Measurements from ENCODE around the gene HECTD4.
"Not testable (repeated sequence)": the region's sequence is repeated elsewhere in the genome, so short reads cannot be mapped to it uniquely, and the experiment has no call there.

The HECTD4 gene

DNA sequence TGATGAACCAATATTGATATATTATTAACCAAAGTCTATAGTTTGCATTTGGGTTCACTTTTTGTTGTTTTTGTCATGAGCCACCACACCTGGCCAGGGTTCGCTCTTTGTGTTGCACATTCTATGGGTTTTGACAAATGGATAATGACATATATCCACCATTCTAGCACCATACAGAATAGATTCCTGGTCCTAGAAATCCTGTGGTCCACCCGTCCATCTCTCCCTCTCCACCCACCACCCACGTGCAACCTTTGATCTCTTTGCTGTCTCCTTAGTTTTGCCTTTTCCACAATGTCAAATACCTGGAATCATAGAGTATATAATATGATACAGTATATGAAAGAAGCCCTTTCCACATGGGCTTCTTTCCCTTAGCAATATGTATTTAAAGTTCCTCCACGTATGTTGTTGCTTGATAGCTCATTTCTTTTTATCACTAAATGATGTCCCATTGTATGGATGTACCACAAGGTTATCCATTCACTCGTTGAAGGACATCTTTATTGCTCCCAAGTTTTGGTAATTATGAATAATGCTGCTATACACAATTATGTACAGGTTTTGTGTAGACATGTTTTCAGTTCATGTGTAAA, 19.8 kb upstream of the HECTD4 start:
- no peak for DNase-seq

DNA sequence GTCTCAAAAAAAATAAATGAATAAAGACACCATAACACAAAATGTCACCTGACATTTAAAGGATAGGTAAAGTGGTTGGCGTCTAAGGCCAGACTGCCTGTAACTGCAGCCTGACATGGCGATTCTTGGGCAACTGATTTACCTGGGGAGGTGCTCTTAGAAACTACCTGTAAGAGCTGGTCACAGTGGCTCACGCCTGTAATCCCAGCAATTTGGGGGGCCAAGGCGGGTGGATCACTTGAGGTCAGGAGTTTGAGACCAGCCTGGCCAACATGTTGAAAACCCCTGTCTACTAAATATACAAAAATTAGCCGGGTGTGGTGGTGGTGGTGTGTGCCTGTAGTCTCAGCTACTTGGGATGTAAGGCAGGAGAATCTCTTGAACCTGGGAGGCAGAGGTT, 18.8 kb upstream of the HECTD4 start:
- no peak for DNase-seq

DNA sequence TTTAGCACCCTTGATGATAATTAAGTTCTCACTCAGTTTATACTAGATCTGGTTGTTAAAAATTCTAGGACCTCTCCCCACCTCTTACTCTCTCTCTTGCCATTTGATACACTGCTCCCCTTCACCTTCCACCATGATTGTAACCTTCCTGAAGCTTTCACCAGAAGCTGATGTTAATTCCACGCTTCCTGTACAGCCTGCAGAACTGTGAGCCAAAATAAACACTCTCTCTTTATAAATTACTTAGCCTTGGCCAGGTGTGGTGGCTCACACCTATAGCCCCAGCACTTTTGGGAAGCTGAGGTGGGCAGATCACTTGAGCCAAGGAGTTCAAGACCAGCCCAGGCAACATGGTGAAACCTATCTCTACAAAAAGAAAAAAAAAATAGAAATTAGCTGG, 11.1 kb upstream of the HECTD4 start:
- no peak for DNase-seq

DNA sequence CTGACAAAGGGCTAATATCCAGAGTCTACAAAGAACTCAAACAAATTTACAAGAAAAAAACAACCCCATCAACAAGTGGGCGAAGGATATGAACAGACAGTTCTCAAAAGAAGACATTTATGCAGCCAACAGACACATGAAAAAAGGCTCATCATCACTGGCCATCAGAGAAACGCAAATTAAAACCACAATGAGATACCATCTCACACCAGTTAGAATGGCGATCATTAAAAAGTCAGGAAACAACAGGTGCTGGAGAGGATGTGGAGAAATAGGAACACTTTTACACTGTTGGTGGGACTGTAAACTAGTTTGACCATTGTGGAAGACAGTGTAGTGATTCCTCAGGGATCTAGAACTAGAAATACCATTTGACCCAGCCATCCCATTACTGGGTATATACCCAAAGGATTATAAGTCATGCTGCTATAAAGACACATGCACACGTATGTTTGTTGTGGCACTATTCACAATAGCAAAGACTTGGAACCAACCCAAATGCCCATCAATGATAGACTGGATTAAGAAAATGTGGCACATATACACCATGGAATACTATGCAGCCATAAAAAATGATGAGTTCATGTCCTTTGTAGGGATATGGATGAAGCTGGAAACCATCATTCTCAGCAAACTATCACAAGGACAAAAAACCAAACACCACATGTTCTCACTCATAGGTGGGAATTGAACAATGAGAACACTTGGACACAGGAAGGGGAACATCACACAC, 7.9 kb upstream of the HECTD4 start:
- not testable (repeated sequence) for DNase-seq

DNA sequence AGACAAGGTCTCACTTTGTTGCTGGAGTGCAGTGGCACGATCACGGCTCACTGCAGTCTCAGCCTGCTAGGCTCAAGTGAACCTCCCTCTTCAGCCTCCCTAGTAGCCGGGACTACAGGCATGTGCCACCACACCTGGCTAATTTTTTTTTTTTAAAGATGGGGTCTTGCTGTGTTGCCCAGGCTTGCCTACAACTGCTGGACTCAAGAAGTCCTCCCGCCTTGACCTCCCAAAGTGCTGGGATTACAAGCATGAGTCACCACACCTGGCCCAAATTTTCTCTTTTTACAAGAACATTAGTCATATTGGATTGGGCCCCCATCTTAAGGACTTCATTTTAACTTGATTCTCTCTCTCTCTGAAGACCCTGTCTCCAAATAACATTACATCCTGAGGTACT, 7.0 kb upstream of the HECTD4 start:
- DNase-seq: no peak

DNA sequence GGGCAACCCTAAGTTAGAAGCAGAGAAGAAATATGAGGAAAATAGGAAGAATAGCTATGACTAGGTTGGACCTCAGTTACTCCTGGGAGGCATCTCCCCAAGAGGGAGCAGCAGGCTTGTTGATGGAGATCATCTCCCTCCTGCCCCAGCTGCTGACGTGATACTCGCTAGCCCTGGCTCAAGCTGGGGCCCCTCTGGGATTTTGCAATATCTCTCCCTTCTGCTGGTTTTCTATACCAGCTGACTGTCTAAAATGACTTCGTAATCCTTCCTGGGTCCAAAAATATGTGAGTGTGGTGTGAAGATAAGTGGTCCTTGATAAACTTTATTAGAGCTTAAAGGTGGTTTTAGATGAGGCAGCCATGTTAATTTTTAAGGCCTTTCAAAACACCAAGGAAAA, 4.5 kb upstream of the HECTD4 start:
- DNase-seq: no peak

DNA sequence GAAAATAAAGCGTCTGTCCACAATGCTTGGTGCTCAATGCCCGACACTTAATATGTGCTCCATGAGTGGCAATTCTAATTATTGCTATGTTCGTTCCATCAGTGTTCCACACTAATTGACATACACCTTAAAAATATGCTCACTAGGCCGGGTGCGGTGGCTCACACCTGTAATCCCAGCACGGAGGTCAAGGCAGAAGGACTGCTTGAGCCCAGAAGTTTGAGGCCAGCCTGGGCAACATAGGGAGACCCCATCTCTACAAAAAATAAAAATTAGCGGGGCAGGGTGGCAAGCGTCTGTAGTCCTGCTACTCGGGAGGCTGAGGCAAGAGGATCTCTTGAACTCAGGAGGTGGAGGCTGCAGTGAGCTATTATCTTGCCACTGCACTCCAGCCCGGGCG, 635 bp upstream of the HECTD4 start:
- no peak for DNase-seq

DNA sequence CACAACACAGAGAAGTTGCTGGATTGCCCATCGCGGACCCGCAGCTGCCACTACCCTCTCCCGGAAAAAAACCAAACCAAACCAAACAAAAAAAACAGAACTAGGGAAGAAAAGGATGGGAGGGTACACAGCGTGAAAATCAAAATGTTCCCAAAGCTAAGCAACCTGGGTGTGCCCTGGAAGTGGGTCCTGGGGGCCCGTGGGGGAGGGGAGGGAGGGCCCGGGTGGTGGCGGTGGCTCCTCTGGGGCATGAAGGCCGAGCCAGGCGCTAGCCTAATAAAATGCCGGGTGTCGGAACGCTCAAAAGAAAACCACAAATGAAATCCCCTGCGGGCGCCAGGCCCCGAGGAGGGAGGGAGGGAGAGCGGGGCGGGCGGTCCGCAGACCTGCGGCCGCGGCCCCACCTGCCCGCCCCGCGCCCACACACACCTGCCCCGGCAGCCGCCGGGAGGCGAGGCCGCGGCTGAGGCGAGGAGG, 787 bp downstream of the HECTD4 start:
- DNase-seq: peak; percentile 21

DNA sequence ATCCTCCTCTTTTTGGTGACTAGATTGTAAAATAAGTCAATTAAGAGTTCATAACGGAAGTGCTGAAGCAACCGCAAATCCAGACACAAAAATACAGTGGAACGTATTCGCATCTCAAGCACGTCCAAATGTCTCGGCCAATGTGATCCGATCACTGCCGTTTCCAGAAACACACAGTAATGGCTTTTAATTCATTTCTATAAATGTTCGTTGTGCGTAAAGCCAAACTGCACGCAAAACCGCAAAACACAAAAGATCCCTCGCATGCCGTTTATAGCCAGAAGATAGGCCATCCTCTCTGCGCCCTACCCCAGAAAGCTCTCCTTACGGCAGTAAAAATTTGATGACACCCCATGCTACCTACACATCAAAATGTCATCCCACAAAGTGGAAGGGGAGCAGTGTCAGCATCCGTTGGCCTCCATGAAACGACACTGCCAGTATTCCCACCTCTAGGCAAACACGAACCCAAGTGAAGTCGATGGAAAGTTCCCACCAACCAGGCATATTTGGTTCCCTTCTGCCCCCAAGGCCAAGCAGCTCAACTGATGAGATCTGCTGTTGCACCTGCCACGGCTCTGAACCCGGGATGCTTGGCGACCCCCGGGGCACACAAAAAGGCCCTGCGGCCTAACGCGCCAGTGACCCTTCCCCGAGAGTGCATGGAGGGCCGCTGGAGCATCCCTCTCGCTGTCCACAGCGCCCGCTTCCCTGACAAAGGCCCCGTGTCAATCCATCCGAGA, 1.4 kb downstream of the HECTD4 start:
- no peak for DNase-seq

DNA sequence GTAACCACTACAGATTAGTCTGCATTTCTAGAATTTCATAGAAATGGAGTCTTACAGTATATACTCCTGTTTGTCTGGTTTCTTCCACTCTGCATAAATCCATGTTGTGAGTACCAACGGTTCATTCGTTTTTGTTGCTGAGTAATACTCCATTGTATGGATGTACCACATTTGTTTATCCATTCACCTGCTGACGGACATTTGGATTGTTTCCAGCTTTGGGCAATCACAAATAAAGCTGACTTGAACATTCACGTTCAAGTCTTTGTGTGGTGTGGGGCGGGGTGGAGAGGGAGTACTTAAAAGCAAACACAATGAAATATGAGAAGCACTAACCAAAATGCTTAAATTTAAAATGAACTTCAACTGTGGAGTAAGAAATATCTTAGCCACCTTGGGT, 7.1 kb downstream of the HECTD4 start:
- DNase-seq: no peak

DNA sequence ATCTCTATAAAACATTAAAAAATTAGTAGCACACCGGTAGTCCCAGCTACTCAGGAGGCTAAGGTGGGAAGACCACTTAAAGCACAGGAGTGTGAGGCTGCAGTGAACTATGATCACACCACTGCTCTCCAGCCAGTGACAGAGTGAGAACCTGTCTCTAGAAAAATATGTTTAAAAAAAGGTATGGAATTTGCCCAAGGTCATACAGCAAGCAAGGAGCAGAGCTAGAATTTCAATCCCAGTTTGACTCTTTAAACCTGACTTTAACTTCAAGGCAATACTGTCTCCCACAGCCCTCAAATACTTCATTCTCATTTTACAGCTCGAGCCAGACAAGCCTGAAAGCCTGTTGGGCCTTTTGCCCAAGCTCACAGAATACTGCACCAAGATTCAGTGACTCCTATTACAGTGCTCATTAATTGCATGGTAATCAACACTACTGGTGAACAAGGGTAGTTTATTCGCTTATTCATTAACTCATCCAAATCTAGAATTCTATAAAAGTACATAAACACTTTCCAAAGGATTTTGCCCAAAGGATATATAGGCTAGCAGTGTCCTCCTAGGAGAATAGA, 8.0 kb downstream of the HECTD4 start:
- no peak for DNase-seq

DNA sequence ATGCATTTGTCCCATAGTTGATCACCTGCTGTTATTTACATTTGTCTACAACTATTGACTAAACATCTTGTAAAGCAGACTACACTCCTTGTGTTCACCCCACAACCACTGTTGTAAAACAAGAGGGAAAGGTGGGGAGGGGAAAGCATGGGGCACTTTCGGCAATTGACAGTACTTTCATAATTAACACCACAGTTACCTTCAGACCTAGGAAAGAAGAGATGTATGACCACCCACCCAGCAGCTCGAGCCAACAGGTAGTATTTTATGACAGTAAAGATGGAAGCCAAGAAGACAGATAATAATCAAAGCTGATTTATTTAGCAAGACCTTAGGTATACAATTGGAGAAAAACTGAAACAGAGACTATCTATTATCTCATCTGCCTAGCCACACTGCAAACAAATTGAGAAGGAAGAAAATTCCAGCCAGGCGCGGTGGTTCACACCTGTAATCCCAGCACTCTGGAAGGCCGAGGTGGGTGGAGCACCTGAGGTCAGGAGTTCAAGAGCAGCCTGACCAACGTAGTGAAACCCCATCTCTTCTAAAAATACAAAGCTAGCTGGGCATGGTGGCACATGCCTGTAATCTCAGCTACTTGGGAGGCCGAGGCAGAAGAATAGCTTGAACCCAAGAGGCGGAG, 11.2 kb downstream of the HECTD4 start:
- DNase-seq: no peak

DNA sequence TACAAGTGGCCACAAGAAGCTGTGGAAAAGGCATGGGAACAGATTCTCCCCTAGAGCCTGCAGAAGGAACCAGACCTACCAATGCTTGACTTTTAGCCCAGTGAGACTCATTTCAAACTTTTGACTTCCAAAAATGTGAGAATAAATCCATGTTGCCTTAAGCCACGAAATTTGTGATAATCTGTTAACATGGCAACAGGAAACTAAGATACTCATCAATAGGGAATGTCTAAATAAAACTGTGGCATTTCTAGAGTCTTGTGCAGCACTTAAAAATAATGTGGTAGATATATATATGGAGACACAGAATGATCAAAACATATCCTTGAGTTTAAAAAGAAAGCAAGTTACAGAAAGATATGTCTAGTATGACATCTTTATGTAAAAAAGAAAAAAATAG, 12.0 kb downstream of the HECTD4 start:
- DNase-seq: no peak

DNA sequence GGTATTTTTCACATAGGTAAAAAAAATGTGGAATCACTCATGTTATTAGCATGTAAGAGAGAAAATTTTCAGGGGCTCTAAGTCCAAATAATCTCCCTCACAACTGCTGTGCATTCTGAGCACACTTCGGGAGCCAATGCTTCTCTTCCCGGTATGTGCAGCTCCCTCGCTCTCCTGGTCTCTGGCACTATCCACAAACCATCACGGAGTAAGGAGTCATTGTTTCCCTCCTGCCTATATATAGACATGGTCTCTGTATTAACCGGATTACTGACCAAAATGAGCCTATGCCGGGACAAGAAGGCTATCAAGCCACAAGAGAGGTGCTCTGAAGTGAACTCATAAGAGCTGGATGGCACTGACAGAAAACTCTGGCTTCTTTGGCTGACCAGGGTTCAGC, 13.4 kb downstream of the HECTD4 start:
- DNase-seq: no peak

DNA sequence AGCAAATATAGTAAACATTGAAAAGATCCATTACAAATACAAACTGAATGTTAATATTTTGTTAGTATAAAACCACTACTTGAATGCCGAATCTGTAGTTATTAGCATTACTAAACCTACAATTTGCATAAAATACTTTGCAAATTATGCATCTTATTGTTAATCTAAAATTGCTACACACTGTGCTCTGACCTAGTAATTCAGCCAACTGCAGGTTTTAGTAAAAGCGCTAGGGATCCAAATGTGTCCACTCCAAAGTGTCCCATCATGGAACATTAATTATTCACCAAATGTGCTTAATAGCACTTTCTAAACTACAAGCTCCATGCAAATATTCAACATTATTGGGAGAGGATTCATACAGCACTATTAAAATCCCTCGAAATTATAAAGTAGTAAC, 14.3 kb downstream of the HECTD4 start:
- DNase-seq: no peak

DNA sequence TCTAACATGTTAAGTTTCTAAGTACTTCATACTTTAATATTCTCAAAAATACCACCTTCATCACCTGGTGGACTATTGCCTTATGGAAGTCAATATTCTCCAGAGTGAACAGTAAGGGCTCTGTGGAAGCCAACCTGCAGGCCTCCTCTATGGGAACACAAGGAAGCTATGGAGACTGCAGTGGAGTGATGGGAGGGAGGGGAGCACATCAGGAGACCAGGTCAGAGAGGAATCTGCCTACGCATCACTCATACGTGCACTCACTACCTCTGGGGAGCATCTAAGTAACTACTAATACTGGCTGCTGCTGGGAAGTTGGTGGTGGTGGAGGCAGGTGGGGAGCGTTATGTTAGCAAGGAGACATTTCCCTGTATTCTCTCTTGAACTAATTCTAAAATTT, 19.9 kb downstream of the HECTD4 start:
- no peak for DNase-seq

DNA sequence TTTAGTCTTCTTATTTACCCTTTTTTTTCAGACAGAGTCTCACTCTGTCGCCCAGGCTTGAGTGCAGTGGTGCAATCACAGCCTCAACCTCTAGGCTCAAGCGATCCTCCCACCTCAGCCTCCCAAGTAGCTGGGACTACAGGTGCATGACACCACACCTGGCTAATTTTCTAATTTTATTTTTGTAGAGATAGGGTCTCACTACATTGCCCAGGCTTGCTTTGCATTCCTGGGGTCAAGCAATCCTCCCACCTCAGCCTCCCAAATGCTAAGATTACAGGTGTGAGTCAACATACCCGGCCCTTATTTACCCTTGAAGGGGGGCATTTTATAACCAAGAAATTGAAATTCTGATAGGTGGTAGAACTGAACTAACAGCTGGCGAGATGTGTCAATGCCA, 21.0 kb downstream of the HECTD4 start:
- DNase-seq: no peak

DNA sequence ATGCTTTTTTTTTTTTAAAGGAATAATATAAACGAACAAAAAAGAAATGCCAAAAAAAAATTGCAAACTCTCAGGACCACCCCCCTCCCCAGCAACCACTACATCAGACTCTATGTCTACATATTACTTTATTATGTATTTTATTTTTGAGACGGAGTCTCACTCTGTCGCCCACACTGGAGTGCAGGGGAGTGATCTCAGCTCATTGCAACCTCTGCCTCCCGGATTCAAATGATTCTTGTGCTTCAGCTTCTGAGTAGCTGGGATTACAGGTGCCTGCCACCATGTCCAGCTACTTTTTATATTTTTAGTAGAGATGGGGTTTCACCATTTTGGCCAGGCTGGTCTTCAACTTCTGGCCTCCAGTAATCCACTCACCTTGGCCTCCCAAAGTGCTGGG, 22.9 kb downstream of the HECTD4 start:
- no peak for DNase-seq

DNA sequence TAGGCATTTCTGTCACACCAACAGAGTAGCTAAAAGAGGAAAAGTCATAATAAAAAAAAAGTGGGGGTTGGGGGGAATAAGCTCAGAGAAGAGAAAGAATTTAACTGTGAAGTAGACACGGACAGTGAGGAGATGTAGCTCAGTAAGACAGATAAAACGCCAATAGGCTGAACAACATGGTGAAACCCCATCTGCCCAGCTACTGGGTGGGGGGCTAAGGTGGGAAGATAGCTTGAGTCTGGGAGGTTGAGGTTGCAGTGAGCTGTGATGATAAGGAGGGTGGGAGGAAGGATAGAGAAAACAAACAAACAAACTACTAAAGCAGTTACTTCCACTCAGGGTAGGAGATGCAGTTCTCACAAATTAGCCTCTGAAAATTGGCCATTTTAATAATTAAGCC, 25.0 kb downstream of the HECTD4 start:
- DNase-seq: no peak

DNA sequence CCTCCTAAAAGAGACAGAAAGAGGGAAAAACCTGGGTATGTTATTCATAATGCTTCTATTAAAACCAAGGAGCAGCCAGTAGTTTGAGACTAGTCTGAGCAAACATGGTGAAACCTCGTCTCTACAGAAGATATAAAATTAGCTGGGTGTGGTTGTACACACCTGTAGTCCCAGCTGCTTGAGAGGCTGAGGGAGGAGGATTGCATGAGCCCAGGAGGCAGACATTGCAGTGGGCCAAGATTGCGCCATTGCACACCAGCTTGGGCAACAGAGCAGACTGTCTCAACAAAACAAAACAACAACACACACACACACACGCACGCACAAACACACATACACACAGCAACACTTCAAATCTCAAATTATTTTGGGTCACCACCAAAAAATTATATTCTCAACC, 27.8 kb downstream of the HECTD4 start:
- DNase-seq: no peak

DNA sequence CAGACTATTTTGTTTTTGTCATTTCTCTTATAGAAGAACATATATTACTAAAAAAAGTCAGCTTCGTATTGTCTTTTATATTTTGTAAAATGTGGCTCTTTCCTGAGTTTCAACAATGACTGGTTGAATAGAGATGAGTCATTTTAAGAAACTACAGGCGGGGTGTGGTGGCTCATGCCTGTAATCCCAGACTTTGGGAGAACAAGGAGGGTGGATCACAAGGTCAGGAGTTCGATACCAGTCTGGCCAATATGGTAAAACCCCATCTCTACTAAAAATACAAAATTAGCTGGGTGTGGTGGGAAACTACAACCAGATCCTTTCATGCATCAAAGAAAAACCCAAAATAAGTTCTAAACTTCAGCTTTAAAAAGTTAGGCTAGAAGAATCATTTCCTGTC, 28.8 kb downstream of the HECTD4 start:
- DNase-seq: no peak

DNA sequence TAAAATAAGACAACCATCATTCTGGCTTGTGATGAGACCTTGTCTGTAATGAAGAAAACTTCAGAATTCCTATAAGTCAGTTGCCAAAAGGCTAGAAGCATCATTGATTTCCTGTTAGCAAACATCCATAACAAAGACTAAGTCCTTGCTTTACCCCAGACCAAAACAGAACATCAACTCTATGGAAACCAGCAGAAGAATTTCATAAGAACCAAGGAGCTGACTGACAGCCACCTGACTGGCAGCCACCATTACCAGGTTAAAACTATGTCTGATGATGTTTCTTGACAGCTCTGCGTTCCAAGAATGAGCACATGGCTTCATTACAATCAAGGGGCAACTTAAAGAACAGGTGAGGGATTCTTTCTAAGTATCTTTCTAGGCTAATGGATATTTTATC, 29.3 kb downstream of the HECTD4 start:
- DNase-seq: no peak
